ENCODE results near the gene ARID3A.
A peak's percentile ranks its signal among the peaks of the same experiment; 100 is the strongest.
"Not testable (repeated sequence)": the region's sequence is repeated elsewhere in the genome, so short reads cannot be mapped to it uniquely, and the experiment has no call there.

ARID3A gene

GRCh38 chr19:925526-926322 lies at the start of gene ARID3A:
Gene ARID3A, plus strand, starts transcription at chr19:926035. Its CDS starts 3,494 bp downstream, at chr19:929529.
- peak within 1 kb of the TSS; percentile 51 to 70 for H3K9ac ChIP-seq (ENCODE audit: low read depth in 1 of 2, low read length in 2 of 2)
- H3K36me3 ChIP-seq (ENCODE audit: control insufficient read depth in 1 of 2, insufficient read depth in 2 of 2, low read length in 2 of 2), result no peaks in the 10 kb centered on the region
- peak within 1 kb of the TSS; percentile 69 to 80 for H3K4me3 ChIP-seq (ENCODE audit: low read depth in 1 of 2, low read length in 2 of 2)
- peaks cover 0 to 6% of the 10 kb centered on the region in 2 donors for H3K4me1 ChIP-seq (ENCODE audit: control insufficient read depth in 1 of 2, insufficient read depth in 2 of 2, low read length in 2 of 2)
- peaks cover 0 to 5% of the 10 kb centered on the region in 2 donors for H3K27me3 ChIP-seq (ENCODE audit: control insufficient read depth in 1 of 2, insufficient read depth in 2 of 2, low read length in 2 of 2)
- no peaks in the 10 kb centered on the region for H3K9me3 ChIP-seq (ENCODE audit: control insufficient read depth in 1 of 2, low read length in 2 of 2)
- peak within 1 kb of the TSS; percentile 32 for H3K27ac ChIP-seq (ENCODE audit: low read depth, low read length)

- H3K36me3 ChIP-seq (ENCODE audit: control insufficient read depth in 1 of 2, insufficient read depth in 2 of 2, low read length in 2 of 2), result peaks cover 3 to 38% of the 10 kb centered on the region in 2 donors
- H3K27ac ChIP-seq (ENCODE audit: low read depth, low read length), result no peak overlapping the region
- no peaks in the 10 kb centered on the region for H3K27me3 ChIP-seq (ENCODE audit: control insufficient read depth in 1 of 2, insufficient read depth in 2 of 2, low read length in 2 of 2)
- H3K4me1 ChIP-seq (ENCODE audit: control insufficient read depth in 1 of 2, insufficient read depth in 2 of 2, low read length in 2 of 2), result no peaks in the 10 kb centered on the region
- no peaks in the 10 kb centered on the region for H3K9me3 ChIP-seq (ENCODE audit: control insufficient read depth in 1 of 2, low read length in 2 of 2)
- no peak overlapping the region for H3K4me3 ChIP-seq (ENCODE audit: low read depth in 1 of 2, low read length in 2 of 2)
- no peak overlapping the region for H3K9ac ChIP-seq (ENCODE audit: low read depth in 1 of 2, low read length in 2 of 2)
Observed at GRCh38 chr19:876089-876488, 49.7 kb upstream of the ARID3A start.

GRCh38 chr19:876780-877314 lies 49.0 kb upstream of the ARID3A start:
- H3K4me3 ChIP-seq (ENCODE audit: low read depth in 1 of 2, low read length in 2 of 2), result no peak overlapping the region
- peaks cover 10 to 41% of the 10 kb centered on the region in 2 donors for H3K36me3 ChIP-seq (ENCODE audit: control insufficient read depth in 1 of 2, insufficient read depth in 2 of 2, low read length in 2 of 2)
- no peaks in the 10 kb centered on the region for H3K27me3 ChIP-seq (ENCODE audit: control insufficient read depth in 1 of 2, insufficient read depth in 2 of 2, low read length in 2 of 2)
- no peak overlapping the region for H3K27ac ChIP-seq (ENCODE audit: low read depth, low read length)
- no peaks in the 10 kb centered on the region for H3K4me1 ChIP-seq (ENCODE audit: control insufficient read depth in 1 of 2, insufficient read depth in 2 of 2, low read length in 2 of 2)
- H3K9me3 ChIP-seq (ENCODE audit: control insufficient read depth in 1 of 2, low read length in 2 of 2), result no peaks in the 10 kb centered on the region
- no peak overlapping the region for H3K9ac ChIP-seq (ENCODE audit: low read depth in 1 of 2, low read length in 2 of 2)

- H3K27me3 ChIP-seq (ENCODE audit: control insufficient read depth in 1 of 2, insufficient read depth in 2 of 2, low read length in 2 of 2); H3K4me1 ChIP-seq (ENCODE audit: control insufficient read depth in 1 of 2, insufficient read depth in 2 of 2, low read length in 2 of 2); H3K27ac ChIP-seq (ENCODE audit: low read depth, low read length); H3K9me3 ChIP-seq (ENCODE audit: control insufficient read depth in 1 of 2, low read length in 2 of 2); H3K9ac ChIP-seq (ENCODE audit: low read depth in 1 of 2, low read length in 2 of 2); H3K4me3 ChIP-seq (ENCODE audit: low read depth in 1 of 2, low read length in 2 of 2): not testable (repeated sequence)
- peaks cover 20 to 52% of the 10 kb centered on the region in 2 donors for H3K36me3 ChIP-seq (ENCODE audit: control insufficient read depth in 1 of 2, insufficient read depth in 2 of 2, low read length in 2 of 2)
Observed at GRCh38 chr19:877992-878660, 47.7 kb upstream of the ARID3A start.

GRCh38 chr19:878751-879561 lies 46.9 kb upstream of the ARID3A start:
- not testable (repeated sequence) for H3K9ac ChIP-seq (ENCODE audit: low read depth in 1 of 2, low read length in 2 of 2)
- peaks cover 20 to 52% of the 10 kb centered on the region in 2 donors for H3K36me3 ChIP-seq (ENCODE audit: control insufficient read depth in 1 of 2, insufficient read depth in 2 of 2, low read length in 2 of 2)

GRCh38 chr19:879711-880438 lies 46.0 kb upstream of the ARID3A start:
- Histone ChIP-seq H3K27ac (ENCODE audit: low read depth, low read length) (no peak overlapping the region), H3K9ac (ENCODE audit: low read depth in 1 of 2, low read length in 2 of 2) (no peak overlapping the region), H3K36me3 (ENCODE audit: control insufficient read depth in 1 of 2, insufficient read depth in 2 of 2, low read length in 2 of 2) (peaks cover 20 to 48% of the 10 kb centered on the region in 2 donors), H3K27me3 (ENCODE audit: control insufficient read depth in 1 of 2, insufficient read depth in 2 of 2, low read length in 2 of 2) (no peaks in the 10 kb centered on the region), H3K9me3 (ENCODE audit: control insufficient read depth in 1 of 2, low read length in 2 of 2) (no peaks in the 10 kb centered on the region), H3K4me1 (ENCODE audit: control insufficient read depth in 1 of 2, insufficient read depth in 2 of 2, low read length in 2 of 2) (no peaks in the 10 kb centered on the region), H3K4me3 (ENCODE audit: low read depth in 1 of 2, low read length in 2 of 2) (no peak overlapping the region)

More at GRCh38 chr19:878751-879561, 46.9 kb upstream of the ARID3A start:
- not testable (repeated sequence) for H3K4me3 ChIP-seq (ENCODE audit: low read depth in 1 of 2, low read length in 2 of 2); H3K4me1 ChIP-seq (ENCODE audit: control insufficient read depth in 1 of 2, insufficient read depth in 2 of 2, low read length in 2 of 2); H3K27me3 ChIP-seq (ENCODE audit: control insufficient read depth in 1 of 2, insufficient read depth in 2 of 2, low read length in 2 of 2); H3K9me3 ChIP-seq (ENCODE audit: control insufficient read depth in 1 of 2, low read length in 2 of 2); H3K27ac ChIP-seq (ENCODE audit: low read depth, low read length)

- no peaks in the 10 kb centered on the region for H3K9me3 ChIP-seq (ENCODE audit: control insufficient read depth in 1 of 2, low read length in 2 of 2)
- no peaks in the 10 kb centered on the region for H3K27me3 ChIP-seq (ENCODE audit: control insufficient read depth in 1 of 2, insufficient read depth in 2 of 2, low read length in 2 of 2)
- H3K4me1 ChIP-seq (ENCODE audit: control insufficient read depth in 1 of 2, insufficient read depth in 2 of 2, low read length in 2 of 2), result no peaks in the 10 kb centered on the region
- no peak overlapping the region for H3K4me3 ChIP-seq (ENCODE audit: low read depth in 1 of 2, low read length in 2 of 2)
- H3K9ac ChIP-seq (ENCODE audit: low read depth in 1 of 2, low read length in 2 of 2), result no peak overlapping the region
- H3K36me3 ChIP-seq (ENCODE audit: control insufficient read depth in 1 of 2, insufficient read depth in 2 of 2, low read length in 2 of 2), result peaks cover 24 to 56% of the 10 kb centered on the region in 2 donors
- no peak overlapping the region for H3K27ac ChIP-seq (ENCODE audit: low read depth, low read length)
Observed at GRCh38 chr19:881385-882071, 44.3 kb upstream of the ARID3A start.

- Histone ChIP-seq H3K27ac (ENCODE audit: low read depth, low read length) (no peak overlapping the region), H3K36me3 (ENCODE audit: control insufficient read depth in 1 of 2, insufficient read depth in 2 of 2, low read length in 2 of 2) (peaks cover 24 to 58% of the 10 kb centered on the region in 2 donors)
Observed at GRCh38 chr19:882871-883497, 42.9 kb upstream of the ARID3A start.

More at GRCh38 chr19:882871-883497, 42.9 kb upstream of the ARID3A start:
- H3K4me3 ChIP-seq (ENCODE audit: low read depth in 1 of 2, low read length in 2 of 2), result no peak overlapping the region
- no peaks in the 10 kb centered on the region for H3K4me1 ChIP-seq (ENCODE audit: control insufficient read depth in 1 of 2, insufficient read depth in 2 of 2, low read length in 2 of 2)
- H3K27me3 ChIP-seq (ENCODE audit: control insufficient read depth in 1 of 2, insufficient read depth in 2 of 2, low read length in 2 of 2), result no peaks in the 10 kb centered on the region
- no peak overlapping the region for H3K9ac ChIP-seq (ENCODE audit: low read depth in 1 of 2, low read length in 2 of 2)
- no peaks in the 10 kb centered on the region for H3K9me3 ChIP-seq (ENCODE audit: control insufficient read depth in 1 of 2, low read length in 2 of 2)
